ENCODE results near the gene SMURF1. TPM values are rescaled to one million over a fixed set of nuclear protein-coding genes. Genes with fewer than 3 reads are reported as not detected.

The SMURF1 gene
- total RNA-seq, 1 donor from 2014 or later: 44.7 TPM

GRCh38 chr7:99039384-99039891, 104.5 kb downstream of the SMURF1 start:
- Histone ChIP-seq H3K4me3 (ENCODE audit: insufficient read depth, low read depth, low read length) (no peak overlapping the region), H3K27ac (ENCODE audit: low read depth, low read length) (no peak overlapping the region), H3K4me2 (ENCODE audit: low read length) (no peak overlapping the region), H3K79me2 (ENCODE audit: insufficient read depth, low read length) (peaks cover 2% of the 10 kb centered on the region), H3K36me3 (ENCODE audit: insufficient read depth, low read length) (peaks cover 55% of the 10 kb centered on the region), H3K4me1 (ENCODE audit: insufficient read depth, low read length) (peaks cover 21% of the 10 kb centered on the region), H4K20me1 (ENCODE audit: insufficient read depth, low read length) (peaks cover 58% of the 10 kb centered on the region), H3K9ac (ENCODE audit: low read length) (no peak overlapping the region), H3K9me3 (ENCODE audit: insufficient read depth, low read depth, low read length) (no peaks in the 10 kb centered on the region), H2AFZ (ENCODE audit: low read depth, low read length) (no peak overlapping the region), H3K27me3 (ENCODE audit: insufficient read depth, low read length) (no peaks in the 10 kb centered on the region)
- no peak for FAIRE-seq
- Mint-ChIP-seq H3K27me3 (ENCODE audit: low read depth, unreplicated experiment) (no peaks in the 10 kb centered on the region), H3K4me1 (ENCODE audit: low read depth, unreplicated experiment) (peaks cover 29% of the 10 kb centered on the region), H3K27ac (ENCODE audit: unreplicated experiment) (no peak overlapping the region), H3K9me3 (ENCODE audit: unreplicated experiment) (no peaks in the 10 kb centered on the region), H3K36me3 (ENCODE audit: low read depth, unreplicated experiment) (peaks cover 33% of the 10 kb centered on the region), H3K4me3 (ENCODE audit: unreplicated experiment) (no peak overlapping the region)
- TF ChIP-seq EZH2 (IDR thresholded peaks at IDR 0.05; ENCODE audit: insufficient read depth, low read length) (no peak), CTCF (IDR thresholded peaks at IDR 0.05; ENCODE audit: insufficient read depth, low read depth, low read length) (no peak)
- DNase-seq (ENCODE audit: low read depth): no peak

GRCh38 chr7:99038086-99038855, 105.6 kb downstream of the SMURF1 start:
- H3K4me3 ChIP-seq (ENCODE audit: insufficient read depth, low read depth, low read length): no peak overlapping the region
- Mint-ChIP-seq H3K27ac (ENCODE audit: unreplicated experiment) (peak overlapping the region; percentile 36), H3K27me3 (ENCODE audit: low read depth, unreplicated experiment) (no peaks in the 10 kb centered on the region), H3K36me3 (ENCODE audit: low read depth, unreplicated experiment) (peaks cover 25% of the 10 kb centered on the region), H3K4me1 (ENCODE audit: low read depth, unreplicated experiment) (peaks cover 23% of the 10 kb centered on the region), H3K4me3 (ENCODE audit: unreplicated experiment) (no peak overlapping the region), H3K9me3 (ENCODE audit: unreplicated experiment) (no peaks in the 10 kb centered on the region)
- no peak overlapping the region for H2AFZ ChIP-seq (ENCODE audit: low read depth, low read length)
- no peak overlapping the region for H3K4me2 ChIP-seq (ENCODE audit: low read length)
- TF ChIP-seq CTCF (IDR thresholded peaks at IDR 0.05; ENCODE audit: insufficient read depth, low read depth, low read length) (no peak), EZH2 (IDR thresholded peaks at IDR 0.05; ENCODE audit: insufficient read depth, low read length) (no peak)
- DNase-seq (ENCODE audit: low read depth) (no peak), FAIRE-seq (no peak)
- no peaks in the 10 kb centered on the region for H3K9me3 ChIP-seq (ENCODE audit: insufficient read depth, low read depth, low read length)
- H3K4me1 ChIP-seq (ENCODE audit: insufficient read depth, low read length): peaks cover 17% of the 10 kb centered on the region
- H3K79me2 ChIP-seq (ENCODE audit: insufficient read depth, low read length): peaks cover 2% of the 10 kb centered on the region
- H4K20me1 ChIP-seq (ENCODE audit: insufficient read depth, low read length): peaks cover 68% of the 10 kb centered on the region
- H3K27ac ChIP-seq (ENCODE audit: low read depth, low read length): no peak overlapping the region
- H3K36me3 ChIP-seq (ENCODE audit: insufficient read depth, low read length): peaks cover 55% of the 10 kb centered on the region
- no peak overlapping the region for H3K9ac ChIP-seq (ENCODE audit: low read length)
- H3K27me3 ChIP-seq (ENCODE audit: insufficient read depth, low read length): no peaks in the 10 kb centered on the region
